Neural progenitor cell (in vitro differentiated cells): ENCODE data around the gene NHLH1.

Experiments used
- EZH2phosphoT487 ChIP-seq: fragments of 200-600 bp; sonication (generic); IDR thresholded peaks from 2 replicates; pipeline ENCODE4 v1.6.1; 2017; ENCODE audit warnings: antibody characterized with exemption
- TF ChIP-seq, protein P1 (sequence below): fragments of 200-600 bp; sonication (generic); IDR thresholded peaks from 2 replicates; pipeline ENCODE4 v1.5.1; 2017; ENCODE audit warnings: antibody characterized with exemption, mild to moderate bottlenecking

DNA sequence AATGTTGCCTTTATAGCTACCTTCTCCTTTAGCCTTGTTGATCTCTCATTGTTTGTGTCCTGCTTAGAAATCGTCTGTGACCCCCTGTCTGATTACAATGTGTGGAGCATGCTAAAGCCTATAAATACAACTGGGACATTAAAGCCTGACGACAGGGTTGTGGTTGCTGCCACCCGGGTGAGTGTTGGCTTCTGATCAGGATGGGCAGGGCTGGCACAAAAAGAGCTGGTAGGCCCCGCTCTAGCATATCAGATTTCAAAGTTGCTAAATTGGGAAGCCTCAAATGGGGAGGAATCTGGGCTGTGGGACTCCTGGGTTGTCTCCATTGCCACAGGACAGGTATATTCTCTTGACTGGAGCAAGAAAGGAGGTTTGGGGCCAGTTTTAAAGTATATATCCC is 15.2 kb upstream of the NHLH1 start:
- no peak for TF ChIP-seq EZH2phosphoT487
- TF ChIP-seq, protein P1, sequence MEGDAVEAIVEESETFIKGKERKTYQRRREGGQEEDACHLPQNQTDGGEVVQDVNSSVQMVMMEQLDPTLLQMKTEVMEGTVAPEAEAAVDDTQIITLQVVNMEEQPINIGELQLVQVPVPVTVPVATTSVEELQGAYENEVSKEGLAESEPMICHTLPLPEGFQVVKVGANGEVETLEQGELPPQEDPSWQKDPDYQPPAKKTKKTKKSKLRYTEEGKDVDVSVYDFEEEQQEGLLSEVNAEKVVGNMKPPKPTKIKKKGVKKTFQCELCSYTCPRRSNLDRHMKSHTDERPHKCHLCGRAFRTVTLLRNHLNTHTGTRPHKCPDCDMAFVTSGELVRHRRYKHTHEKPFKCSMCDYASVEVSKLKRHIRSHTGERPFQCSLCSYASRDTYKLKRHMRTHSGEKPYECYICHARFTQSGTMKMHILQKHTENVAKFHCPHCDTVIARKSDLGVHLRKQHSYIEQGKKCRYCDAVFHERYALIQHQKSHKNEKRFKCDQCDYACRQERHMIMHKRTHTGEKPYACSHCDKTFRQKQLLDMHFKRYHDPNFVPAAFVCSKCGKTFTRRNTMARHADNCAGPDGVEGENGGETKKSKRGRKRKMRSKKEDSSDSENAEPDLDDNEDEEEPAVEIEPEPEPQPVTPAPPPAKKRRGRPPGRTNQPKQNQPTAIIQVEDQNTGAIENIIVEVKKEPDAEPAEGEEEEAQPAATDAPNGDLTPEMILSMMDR: no peak
